ENCODE results near the gene ARHGEF7. TPM values are rescaled to one million over a fixed set of nuclear protein-coding genes. Genes with fewer than 3 reads are reported as not detected.

The ARHGEF7 gene
- total RNA-seq, 1 experiment from 2014 or later, result 47.3 TPM

DNA sequence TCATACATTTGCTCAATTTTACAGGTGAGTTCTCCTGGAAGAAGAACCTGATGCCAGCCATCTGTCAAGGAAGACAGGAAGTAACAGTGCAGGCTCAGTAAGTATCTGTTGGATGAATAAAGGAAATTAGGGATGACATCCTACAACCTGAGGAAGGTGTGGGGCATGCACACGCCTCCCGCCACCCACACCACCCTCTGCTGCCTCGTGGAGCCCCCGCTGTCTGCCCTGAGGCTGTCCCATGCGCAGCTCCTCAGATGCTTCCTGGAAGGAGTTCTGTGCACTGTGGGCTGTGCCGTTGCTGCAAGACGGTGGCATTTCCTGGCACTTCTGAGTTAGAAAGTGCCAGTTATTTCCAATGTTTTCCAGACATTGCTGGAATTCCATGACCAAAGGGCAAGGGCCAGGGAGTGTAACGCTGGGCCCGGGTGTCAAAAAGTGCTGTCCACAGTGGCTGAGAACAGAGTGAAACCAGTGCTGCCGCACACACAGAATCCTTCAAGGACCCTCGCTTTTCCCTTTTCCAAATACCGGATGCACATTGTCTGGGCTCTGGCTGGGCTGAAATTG lies 201.1 kb downstream of the ARHGEF7 start:
- no peak for ATAC-seq
- Mint-ChIP-seq H3K4me3 (no peak overlapping the region), H3K4me1 (no peaks in the 10 kb centered on the region), H3K27me3 (ENCODE audit: low read depth) (no peaks in the 10 kb centered on the region), H3K27ac (no peak overlapping the region), H3K9me3 (peaks cover 29% of the 10 kb centered on the region), H3K36me3 (peaks cover 23% of the 10 kb centered on the region)
- TF ChIP-seq NR3C1 (CRISPR knock-in tag; conservative IDR thresholded peaks at IDR 0.05; ENCODE audit: low read depth) (no peak), OVOL2 (CRISPR knock-in tag; IDR thresholded peaks at IDR 0.05; ENCODE audit: borderline replicate concordance) (no peak), ZNF232 (CRISPR knock-in tag; IDR thresholded peaks at IDR 0.05) (no peak), TEAD4 (CRISPR knock-in tag; IDR thresholded peaks at IDR 0.05) (no peak)
- TF ChIP-seq, protein P1, sequence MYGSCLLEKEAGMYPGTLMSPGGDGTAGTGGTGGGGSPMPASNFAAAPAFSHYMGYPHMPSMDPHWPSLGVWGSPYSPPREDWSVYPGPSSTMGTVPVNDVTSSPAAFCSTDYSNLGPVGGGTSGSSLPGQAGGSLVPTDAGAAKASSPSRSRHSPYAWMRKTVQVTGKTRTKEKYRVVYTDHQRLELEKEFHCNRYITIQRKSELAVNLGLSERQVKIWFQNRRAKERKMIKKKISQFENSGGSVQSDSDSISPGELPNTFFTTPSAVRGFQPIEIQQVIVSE (CRISPR knock-in tag; IDR thresholded peaks at IDR 0.05; ENCODE audit: borderline replicate concordance), result no peak
- TF ChIP-seq, protein P2, sequence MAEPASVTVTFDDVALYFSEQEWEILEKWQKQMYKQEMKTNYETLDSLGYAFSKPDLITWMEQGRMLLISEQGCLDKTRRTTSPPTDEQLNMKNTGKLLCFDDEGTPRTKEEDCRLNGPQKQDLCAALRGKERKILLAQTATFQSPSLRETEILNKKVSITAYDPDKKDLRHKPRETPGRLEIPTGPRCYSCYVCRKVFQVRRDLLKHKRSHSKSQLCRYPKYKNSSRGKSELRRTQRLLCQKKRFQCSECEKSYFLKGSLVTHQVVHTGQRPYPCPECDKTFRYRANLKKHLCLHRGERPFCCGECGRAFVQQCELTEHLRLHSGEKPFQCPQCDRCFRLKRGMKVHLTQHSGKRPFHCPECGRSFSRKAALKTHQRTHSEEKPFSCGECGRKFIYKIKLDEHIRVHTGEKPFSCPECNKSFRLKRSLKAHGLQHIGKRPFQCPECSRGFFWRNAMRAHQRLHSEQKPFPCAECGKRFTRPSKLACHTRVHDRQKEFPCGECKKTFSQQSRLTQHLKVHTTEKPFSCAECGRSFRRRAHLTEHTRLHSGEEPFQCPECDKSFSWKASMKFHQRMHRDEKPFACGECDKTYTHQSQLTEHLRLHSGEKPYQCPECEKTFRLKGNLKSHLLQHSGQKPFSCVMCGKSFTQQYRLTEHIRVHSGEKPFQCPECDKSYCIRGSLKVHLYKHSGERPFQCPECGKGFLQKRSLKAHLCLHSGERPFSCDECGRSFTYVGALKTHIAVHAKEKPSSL (CRISPR knock-in tag; conservative IDR thresholded peaks at IDR 0.05), result no peak
- POLR2A ChIA-PET, result no interaction called here
- CTCF ChIA-PET, result interaction anchor here (1.1 kb wide), 1 partner anchor 248 kb away, joined by 3 read pairs; no protein-coding TSS in a partner anchor
- no peak for DNase-seq (ENCODE audit: low spot score)

DNA sequence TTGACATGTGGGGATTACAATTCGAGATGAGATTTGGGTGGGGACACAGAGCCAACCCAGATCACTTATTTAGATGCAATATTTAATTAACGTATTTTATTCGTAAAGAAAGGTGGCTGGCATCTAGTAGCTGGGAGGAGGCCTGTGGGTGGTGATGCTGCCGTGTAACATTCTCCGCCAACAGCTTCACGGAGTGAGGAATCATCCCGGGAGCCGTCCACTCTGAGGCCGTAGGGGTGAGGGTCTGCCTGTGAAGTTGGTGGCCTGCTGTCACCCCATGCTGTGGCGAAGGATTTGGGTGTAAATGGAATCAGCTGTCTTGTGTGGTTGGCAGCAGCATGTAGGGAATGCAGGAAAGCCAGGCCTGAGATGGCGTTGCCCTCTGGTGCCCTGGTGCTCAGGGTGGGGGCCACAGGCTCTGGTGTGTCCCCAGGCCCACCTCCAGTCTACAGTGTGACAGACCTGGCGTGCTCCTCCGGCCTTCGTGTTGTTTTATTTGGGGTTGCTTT lies 202.0 kb downstream of the ARHGEF7 start:
- ATAC-seq, result no peak
- peaks cover 14% of the 10 kb centered on the region for H3K36me3 Mint-ChIP-seq
- H3K27me3 Mint-ChIP-seq (ENCODE audit: low read depth), result no peaks in the 10 kb centered on the region
- H3K9me3 Mint-ChIP-seq, result peaks cover 20% of the 10 kb centered on the region
- H3K4me3 Mint-ChIP-seq, result no peak overlapping the region
- DNase-seq (ENCODE audit: low spot score), result no peak
- H3K27ac Mint-ChIP-seq, result no peak overlapping the region
- H3K4me1 Mint-ChIP-seq, result no peaks in the 10 kb centered on the region
- CTCF ChIA-PET, result no interaction called here
- POLR2A ChIA-PET, result no interaction called here
- TF ChIP-seq, protein P3, sequence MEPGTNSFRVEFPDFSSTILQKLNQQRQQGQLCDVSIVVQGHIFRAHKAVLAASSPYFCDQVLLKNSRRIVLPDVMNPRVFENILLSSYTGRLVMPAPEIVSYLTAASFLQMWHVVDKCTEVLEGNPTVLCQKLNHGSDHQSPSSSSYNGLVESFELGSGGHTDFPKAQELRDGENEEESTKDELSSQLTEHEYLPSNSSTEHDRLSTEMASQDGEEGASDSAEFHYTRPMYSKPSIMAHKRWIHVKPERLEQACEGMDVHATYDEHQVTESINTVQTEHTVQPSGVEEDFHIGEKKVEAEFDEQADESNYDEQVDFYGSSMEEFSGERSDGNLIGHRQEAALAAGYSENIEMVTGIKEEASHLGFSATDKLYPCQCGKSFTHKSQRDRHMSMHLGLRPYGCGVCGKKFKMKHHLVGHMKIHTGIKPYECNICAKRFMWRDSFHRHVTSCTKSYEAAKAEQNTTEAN (CRISPR knock-in tag; IDR thresholded peaks at IDR 0.05), result no peak
- TF ChIP-seq TCF7 (CRISPR knock-in tag; IDR thresholded peaks at IDR 0.05; ENCODE audit: low read depth) (no peak), OVOL2 (CRISPR knock-in tag; IDR thresholded peaks at IDR 0.05; ENCODE audit: borderline replicate concordance) (no peak), NFYB (CRISPR knock-in tag; conservative IDR thresholded peaks at IDR 0.05; ENCODE audit: low read depth) (no peak), ETV6 (CRISPR knock-in tag; IDR thresholded peaks at IDR 0.05) (no peak), SMAD3 (CRISPR knock-in tag; IDR thresholded peaks at IDR 0.05; ENCODE audit: borderline replicate concordance) (no peak)
- TF ChIP-seq, protein P4, sequence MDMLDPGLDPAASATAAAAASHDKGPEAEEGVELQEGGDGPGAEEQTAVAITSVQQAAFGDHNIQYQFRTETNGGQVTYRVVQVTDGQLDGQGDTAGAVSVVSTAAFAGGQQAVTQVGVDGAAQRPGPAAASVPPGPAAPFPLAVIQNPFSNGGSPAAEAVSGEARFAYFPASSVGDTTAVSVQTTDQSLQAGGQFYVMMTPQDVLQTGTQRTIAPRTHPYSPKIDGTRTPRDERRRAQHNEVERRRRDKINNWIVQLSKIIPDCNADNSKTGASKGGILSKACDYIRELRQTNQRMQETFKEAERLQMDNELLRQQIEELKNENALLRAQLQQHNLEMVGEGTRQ (CRISPR knock-in tag; IDR thresholded peaks at IDR 0.05), result no peak
- TF ChIP-seq, protein P5, sequence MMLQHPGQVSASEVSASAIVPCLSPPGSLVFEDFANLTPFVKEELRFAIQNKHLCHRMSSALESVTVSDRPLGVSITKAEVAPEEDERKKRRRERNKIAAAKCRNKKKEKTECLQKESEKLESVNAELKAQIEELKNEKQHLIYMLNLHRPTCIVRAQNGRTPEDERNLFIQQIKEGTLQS (CRISPR knock-in tag; conservative IDR thresholded peaks at IDR 0.05), result no peak
- TF ChIP-seq, protein P6, sequence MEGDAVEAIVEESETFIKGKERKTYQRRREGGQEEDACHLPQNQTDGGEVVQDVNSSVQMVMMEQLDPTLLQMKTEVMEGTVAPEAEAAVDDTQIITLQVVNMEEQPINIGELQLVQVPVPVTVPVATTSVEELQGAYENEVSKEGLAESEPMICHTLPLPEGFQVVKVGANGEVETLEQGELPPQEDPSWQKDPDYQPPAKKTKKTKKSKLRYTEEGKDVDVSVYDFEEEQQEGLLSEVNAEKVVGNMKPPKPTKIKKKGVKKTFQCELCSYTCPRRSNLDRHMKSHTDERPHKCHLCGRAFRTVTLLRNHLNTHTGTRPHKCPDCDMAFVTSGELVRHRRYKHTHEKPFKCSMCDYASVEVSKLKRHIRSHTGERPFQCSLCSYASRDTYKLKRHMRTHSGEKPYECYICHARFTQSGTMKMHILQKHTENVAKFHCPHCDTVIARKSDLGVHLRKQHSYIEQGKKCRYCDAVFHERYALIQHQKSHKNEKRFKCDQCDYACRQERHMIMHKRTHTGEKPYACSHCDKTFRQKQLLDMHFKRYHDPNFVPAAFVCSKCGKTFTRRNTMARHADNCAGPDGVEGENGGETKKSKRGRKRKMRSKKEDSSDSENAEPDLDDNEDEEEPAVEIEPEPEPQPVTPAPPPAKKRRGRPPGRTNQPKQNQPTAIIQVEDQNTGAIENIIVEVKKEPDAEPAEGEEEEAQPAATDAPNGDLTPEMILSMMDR (IDR thresholded peaks at IDR 0.05), result no peak
- TF ChIP-seq, protein P7, sequence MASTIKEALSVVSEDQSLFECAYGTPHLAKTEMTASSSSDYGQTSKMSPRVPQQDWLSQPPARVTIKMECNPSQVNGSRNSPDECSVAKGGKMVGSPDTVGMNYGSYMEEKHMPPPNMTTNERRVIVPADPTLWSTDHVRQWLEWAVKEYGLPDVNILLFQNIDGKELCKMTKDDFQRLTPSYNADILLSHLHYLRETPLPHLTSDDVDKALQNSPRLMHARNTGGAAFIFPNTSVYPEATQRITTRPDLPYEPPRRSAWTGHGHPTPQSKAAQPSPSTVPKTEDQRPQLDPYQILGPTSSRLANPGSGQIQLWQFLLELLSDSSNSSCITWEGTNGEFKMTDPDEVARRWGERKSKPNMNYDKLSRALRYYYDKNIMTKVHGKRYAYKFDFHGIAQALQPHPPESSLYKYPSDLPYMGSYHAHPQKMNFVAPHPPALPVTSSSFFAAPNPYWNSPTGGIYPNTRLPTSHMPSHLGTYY (CRISPR knock-in tag; IDR thresholded peaks at IDR 0.05), result no peak
- TF ChIP-seq, protein P8, sequence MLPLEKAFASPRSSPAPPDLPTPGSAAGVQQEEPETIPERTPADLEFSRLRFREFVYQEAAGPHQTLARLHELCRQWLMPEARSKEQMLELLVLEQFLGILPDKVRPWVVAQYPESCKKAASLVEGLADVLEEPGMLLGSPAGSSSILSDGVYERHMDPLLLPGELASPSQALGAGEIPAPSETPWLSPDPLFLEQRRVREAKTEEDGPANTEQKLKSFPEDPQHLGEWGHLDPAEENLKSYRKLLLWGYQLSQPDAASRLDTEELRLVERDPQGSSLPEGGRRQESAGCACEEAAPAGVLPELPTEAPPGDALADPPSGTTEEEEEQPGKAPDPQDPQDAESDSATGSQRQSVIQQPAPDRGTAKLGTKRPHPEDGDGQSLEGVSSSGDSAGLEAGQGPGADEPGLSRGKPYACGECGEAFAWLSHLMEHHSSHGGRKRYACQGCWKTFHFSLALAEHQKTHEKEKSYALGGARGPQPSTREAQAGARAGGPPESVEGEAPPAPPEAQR (CRISPR knock-in tag; IDR thresholded peaks at IDR 0.05), result no peak
- TF ChIP-seq, protein P9, sequence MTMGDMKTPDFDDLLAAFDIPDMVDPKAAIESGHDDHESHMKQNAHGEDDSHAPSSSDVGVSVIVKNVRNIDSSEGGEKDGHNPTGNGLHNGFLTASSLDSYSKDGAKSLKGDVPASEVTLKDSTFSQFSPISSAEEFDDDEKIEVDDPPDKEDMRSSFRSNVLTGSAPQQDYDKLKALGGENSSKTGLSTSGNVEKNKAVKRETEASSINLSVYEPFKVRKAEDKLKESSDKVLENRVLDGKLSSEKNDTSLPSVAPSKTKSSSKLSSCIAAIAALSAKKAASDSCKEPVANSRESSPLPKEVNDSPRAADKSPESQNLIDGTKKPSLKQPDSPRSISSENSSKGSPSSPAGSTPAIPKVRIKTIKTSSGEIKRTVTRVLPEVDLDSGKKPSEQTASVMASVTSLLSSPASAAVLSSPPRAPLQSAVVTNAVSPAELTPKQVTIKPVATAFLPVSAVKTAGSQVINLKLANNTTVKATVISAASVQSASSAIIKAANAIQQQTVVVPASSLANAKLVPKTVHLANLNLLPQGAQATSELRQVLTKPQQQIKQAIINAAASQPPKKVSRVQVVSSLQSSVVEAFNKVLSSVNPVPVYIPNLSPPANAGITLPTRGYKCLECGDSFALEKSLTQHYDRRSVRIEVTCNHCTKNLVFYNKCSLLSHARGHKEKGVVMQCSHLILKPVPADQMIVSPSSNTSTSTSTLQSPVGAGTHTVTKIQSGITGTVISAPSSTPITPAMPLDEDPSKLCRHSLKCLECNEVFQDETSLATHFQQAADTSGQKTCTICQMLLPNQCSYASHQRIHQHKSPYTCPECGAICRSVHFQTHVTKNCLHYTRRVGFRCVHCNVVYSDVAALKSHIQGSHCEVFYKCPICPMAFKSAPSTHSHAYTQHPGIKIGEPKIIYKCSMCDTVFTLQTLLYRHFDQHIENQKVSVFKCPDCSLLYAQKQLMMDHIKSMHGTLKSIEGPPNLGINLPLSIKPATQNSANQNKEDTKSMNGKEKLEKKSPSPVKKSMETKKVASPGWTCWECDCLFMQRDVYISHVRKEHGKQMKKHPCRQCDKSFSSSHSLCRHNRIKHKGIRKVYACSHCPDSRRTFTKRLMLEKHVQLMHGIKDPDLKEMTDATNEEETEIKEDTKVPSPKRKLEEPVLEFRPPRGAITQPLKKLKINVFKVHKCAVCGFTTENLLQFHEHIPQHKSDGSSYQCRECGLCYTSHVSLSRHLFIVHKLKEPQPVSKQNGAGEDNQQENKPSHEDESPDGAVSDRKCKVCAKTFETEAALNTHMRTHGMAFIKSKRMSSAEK (CRISPR knock-in tag; IDR thresholded peaks at IDR 0.05; ENCODE audit: borderline replicate concordance), result no peak
